GM19395 (cell line): ENCODE data around the gene SERPINA6.
"Not testable (repeated sequence)": the region's sequence is repeated elsewhere in the genome, so short reads cannot be mapped to it uniquely, and the experiment has no call there.

Experiments
- ATAC-seq: cut with Tn5 transposase; IDR thresholded peaks from one replicate; pipeline ENCODE4 v1.9.1; 2021; ENCODE audit warnings: mild to moderate bottlenecking, moderate library complexity; ENCODE audit not compliant: unreplicated experiment

The SERPINA6 gene

GRCh38 chr14:94322648-94323570 lies at the start of gene SERPINA6:
TSS of gene SERPINA6 (minus strand) at chr14:94323336. CDS start at chr14:94314648, 8,688 bp downstream.
- no peak for ATAC-seq

GRCh38 chr14:94372021-94372605 lies 49.0 kb upstream of the SERPINA6 start:
- no peak for ATAC-seq

DNA sequence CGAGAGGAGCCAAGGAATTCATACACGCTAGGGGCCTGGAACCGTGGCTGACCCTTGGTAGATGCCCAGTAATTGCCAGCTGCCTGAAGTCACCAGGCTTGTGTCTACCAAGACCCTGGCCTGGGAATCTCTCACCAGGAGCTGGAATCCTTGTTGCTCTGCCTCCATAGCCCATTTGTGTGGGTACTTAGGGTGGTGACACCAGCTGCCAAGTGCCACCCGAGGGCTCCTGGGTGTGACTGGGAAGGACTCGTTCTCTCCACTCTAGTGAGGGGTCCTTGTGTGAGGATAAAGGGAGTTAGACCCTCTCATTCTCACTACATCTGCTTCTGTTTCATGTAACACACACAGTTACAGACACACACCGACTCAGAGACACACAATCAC lies 47.4 kb upstream of the SERPINA6 start:
- no peak for ATAC-seq

- ATAC-seq = not testable (repeated sequence)
These were observed 46.8 kb upstream of the SERPINA6 start for GRCh38 chr14:94369766-94370523.

- no peak for ATAC-seq
These were observed 45.8 kb upstream of the SERPINA6 start for GRCh38 chr14:94368956-94369355.

DNA sequence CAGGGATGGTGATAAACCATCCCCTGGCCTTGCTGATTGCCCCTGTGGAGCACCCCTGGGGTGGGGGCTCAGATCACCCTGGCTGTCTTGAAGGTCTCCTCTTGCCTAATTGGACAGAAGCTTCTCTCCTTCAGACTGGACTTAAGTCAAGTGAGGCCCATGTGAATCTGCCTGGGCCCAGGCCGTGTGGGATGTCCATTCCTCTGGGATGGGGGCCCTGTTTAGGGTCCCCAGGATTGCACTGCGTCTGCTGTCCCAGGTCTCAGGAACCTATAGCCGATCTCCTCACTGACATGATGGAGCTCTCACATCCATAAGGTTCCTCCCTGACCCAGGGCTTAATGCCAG lies 45.1 kb upstream of the SERPINA6 start:
- no peak for ATAC-seq

DNA sequence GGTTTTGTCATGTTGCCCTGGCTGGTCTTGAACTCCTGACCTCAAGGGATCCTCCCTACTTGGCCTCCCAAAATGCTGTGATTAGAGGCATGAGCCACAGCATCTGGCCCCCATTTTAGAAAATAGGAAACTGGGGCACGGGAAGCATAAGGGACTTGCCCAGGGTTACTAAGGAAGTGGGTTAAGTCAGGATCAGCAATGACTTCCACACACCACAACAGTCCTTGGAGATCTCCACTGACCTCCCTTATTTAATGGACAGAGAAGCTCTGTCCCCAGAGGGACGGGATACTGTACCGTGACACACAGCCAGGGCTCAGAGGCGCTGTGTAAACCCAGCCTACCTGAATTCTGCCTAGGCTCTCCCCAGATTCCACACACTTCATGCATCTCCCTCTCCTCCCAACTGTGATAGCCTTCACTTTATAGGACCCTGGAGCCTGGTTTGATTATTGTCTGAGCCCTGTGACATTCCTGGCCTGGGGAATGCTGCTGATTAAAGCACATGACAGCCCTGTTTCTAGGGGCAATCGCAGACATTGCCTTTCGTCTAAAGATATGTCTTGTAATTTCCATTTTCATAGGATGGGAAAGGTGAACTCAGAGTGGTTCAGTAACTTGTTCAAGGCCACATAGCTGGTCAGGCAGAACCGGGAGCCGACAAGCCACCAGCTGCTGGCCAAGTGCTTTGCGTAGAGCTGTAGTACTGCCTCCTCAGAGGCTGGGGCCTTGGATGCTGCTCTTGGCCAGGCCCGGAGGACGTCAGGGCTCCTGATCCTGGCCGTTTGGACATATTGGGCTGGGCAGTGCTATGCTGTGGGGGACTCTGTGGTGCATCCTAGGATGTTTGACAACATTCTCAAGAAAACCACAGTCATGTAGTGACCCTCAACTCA lies 44.5 kb upstream of the SERPINA6 start:
- ATAC-seq = no peak

DNA sequence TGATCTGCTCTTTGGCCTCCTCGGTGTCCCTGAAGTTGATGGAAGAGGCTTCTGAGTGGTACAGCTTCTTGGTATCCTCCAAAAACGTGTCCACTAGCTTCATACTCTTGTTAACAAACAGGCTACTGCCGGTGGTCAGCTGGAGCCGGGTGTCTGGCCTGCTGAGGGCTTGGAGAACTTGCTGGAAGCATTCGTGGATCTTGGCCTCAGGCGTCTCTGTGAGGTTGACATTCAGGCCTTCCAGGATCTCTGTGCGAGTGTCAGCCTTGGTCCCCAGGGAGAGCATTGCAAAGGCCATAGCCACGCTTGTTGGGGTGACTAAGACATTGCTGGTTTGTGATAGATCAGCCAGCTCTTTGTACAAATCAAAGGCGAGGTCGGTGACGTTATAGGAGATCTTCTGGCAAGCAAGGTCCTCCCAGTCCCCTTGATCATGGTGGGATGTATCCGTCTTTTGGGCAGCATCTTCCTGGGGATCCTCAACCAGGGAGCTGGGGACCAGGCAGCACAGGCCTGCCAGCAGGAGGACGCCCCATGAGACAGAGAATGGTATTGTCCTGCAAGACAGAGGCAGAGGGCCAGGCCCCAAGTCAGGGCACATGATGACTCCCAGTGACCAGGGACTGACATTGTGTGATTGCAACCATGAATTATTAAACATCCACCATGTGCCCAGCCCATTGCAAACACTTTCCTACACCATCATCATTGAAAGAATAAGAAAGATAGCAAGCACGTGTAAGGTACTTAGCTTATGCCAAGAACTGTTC lies 43.2 kb upstream of the SERPINA6 start, which contains the start of gene SERPINA2:
Gene SERPINA2 (minus strand): TSS at position 553 of the 770 bp plus-strand sequence.
- no peak for ATAC-seq

- no peak for ATAC-seq
These were observed 42.5 kb upstream of the SERPINA6 start for GRCh38 chr14:94365624-94366023.

DNA sequence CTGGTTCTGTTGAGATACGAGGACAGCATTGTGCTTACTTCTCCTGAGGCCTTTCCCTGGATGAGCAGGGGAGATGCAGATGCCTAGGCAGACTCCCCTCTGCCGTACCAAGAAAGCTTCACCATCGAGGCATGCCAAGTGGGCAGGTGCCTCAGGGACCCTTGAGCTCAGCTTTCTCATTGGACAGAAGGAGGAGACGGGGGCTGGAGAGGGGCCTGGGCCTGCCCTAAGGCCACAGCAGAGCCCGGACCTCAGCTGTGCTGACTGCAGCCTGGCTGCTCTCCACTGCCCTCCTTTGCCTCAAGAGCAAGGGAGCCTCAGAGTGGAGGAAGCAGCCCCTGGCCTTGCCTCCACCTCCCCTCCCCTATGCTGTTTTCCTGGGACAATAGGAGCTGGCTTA lies 41.8 kb upstream of the SERPINA6 start:
- no peak for ATAC-seq

- ATAC-seq = no peak
These were observed 40.9 kb upstream of the SERPINA6 start for GRCh38 chr14:94364037-94364436.

DNA sequence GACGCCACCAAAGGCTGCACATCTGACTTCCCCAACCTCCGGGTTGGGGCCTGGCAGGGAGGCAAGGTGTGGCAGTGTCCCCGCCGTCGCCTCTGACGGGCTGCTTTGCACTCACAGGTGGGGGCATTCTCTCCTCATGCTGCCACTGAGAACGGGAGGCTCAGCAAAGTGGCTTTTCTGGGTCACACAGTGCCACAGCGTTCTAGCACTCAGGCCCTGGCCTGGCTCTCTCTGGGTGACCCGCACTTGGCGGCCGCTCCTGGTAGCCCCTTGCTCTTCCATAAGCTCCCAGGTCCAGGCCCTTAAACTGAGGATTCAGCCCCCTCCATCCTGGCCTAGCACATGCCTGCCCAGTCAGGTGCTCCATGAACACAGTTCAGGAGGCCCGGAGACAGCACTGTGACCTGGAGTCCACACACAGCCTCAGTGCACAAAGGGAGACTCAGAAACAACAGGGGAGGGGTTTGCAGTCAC lies 40.1 kb upstream of the SERPINA6 start:
- no peak for ATAC-seq

- ATAC-seq = no peak
These were observed 39.5 kb upstream of the SERPINA6 start for GRCh38 chr14:94362614-94363133.

- no peak for ATAC-seq
These were observed 38.5 kb upstream of the SERPINA6 start for GRCh38 chr14:94361682-94362081.

DNA sequence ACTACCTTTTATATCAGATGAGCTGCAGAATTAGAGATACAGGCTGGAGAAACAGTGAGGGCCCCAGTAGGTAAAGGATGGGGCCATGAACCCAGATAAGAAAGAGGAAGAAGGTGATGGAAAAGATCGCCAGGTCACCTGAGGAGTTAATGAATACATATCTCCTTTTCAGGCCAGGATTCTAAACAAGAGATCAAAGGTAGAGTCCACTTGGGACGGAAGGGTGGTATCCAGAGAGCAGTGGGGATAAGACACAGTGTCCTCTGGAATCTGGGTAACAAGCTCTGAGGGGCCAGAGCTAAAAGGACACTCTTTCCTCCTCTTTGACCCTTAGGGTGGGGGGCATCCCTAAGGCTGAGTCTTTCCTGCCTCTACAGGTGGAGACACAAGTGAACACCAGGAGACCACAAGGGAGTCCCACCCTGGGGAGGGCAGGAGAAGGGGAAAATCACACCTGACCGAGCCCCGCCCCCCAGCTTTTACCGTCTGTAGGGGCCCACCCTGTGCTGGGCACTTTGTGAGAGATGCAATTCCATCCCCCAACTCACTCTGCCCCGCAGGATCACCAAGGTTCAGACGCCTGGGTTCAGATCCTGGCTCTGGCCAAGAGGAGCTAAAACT lies 37.9 kb upstream of the SERPINA6 start:
- no peak for ATAC-seq

GRCh38 chr14:94357166-94357565 lies 34.0 kb upstream of the SERPINA6 start:
- ATAC-seq = no peak

DNA sequence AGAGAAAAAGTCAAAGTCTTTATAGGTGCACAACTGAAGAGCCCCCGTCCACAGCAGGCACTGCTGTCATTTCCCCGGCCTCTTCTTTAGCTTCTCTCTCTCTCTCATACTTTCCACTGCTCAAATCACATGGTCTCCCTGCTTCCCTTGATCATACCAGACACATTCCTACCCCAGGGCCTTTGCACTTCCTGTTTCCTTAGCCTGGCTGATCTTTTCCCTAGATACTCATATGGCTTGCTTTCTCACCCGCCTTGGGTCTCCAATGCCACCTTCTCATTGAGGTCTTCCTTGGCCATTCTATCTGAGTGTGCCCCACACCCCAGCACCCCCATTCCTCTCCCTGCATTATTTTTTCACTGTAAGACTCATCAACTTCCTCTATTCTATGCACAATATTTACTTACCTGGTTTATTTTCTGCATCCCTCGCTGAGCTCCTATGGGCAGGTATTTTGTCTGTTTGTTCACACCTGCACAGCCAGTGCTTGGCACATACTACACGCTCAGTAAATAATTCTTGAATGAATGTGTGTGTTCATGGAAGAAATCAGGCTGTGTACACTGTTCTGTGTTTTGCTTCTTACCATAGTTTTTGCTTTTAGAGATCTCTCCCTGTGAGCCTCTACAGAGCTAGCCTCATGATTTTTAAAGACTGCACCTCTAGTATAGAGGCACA lies 33.4 kb upstream of the SERPINA6 start:
- no peak for ATAC-seq

GRCh38 chr14:94355191-94355794 lies 32.2 kb upstream of the SERPINA6 start:
- no peak for ATAC-seq
